Fibroblast of pulmonary artery (primary cell): ENCODE results near the gene PDHB.

Experiments
- DNase-seq: peaks from one replicate; pipeline ENCODE4 v3.0.0-alpha.2; 2010; ENCODE audit warnings: low read depth
- H3K4me3 ChIP-seq: replicated peaks from 2 replicates; pipeline ENCODE4 v1.5.1; 2011; ENCODE audit warnings: low read depth, mild to moderate bottlenecking, control low read depth, low read length, moderate library complexity
- TF ChIP-seq, protein P1 (sequence below): IDR thresholded peaks from 2 replicates; pipeline ENCODE4 v1.5.1; 2011; ENCODE audit warnings: mild to moderate bottlenecking, control low read depth, low read length, inconsistent platforms; ENCODE audit errors: missing control alignments

PDHB gene

DNA sequence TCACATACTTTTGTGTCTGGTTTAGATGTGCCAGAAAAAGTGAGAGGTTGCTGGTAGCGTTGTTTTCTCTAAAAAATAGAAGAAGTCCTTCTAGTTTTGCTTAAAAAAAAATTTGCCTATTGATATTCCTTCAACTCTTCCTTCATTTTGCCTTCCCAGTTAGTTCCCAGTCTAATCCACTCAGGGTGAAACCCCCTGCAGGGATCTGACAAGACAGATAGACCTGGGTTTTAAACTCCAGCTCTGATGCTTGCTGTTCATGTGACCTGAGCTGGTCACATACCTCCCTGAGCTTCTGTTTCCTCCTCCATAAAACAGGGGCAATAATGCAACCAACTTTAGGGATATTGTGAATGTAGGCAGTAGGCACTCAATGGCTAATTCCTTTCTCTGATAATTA lies 39.6 kb upstream of the PDHB start:
- DNase-seq = no peak
- TF ChIP-seq, protein P1, sequence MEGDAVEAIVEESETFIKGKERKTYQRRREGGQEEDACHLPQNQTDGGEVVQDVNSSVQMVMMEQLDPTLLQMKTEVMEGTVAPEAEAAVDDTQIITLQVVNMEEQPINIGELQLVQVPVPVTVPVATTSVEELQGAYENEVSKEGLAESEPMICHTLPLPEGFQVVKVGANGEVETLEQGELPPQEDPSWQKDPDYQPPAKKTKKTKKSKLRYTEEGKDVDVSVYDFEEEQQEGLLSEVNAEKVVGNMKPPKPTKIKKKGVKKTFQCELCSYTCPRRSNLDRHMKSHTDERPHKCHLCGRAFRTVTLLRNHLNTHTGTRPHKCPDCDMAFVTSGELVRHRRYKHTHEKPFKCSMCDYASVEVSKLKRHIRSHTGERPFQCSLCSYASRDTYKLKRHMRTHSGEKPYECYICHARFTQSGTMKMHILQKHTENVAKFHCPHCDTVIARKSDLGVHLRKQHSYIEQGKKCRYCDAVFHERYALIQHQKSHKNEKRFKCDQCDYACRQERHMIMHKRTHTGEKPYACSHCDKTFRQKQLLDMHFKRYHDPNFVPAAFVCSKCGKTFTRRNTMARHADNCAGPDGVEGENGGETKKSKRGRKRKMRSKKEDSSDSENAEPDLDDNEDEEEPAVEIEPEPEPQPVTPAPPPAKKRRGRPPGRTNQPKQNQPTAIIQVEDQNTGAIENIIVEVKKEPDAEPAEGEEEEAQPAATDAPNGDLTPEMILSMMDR = no peak
- no peak overlapping the region for H3K4me3 ChIP-seq

DNA sequence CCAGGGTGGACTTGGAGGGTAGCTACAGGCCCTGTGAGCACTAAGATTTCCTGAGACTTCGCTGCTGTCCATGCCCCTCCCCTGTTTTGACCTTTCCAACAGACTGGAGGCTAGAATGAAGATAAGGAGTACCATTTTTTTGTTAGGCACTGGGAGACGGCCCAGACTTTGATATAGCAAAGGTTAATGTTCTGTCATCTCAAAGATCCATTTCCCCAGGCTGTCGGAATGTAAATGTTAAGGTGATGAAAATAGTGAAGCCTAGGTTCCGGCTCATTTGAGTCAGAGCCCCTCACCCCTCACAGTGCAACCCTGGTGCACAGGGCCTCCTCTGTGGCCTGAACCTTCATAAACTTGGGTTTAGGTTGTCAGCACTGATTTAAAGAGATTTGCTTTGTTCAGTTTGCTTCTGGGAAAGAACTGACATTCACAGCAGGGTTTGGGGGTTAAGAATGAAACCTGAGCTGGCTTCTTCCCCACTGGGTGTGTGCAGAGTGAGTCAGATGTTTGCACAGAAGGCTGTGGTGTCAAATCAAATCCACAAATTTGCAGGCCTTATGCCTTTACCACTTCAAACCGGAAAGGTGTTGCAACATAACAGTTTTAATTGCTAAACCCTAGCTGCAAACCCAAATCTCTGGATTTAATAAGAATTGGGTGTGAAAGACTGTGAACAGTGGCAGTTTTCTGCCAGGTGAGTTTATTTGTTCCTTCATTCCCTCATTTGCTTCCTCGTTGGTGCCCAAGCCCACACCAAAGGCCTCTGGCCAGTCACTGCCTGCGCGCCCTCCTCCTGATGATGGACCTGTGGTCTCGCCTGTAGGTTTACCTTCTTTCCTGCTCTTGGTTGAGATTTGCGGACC lies 37.6 kb upstream of the PDHB start:
- H3K4me3 ChIP-seq = no peak overlapping the region
- DNase-seq = peak; percentile 79
- TF ChIP-seq, protein P1 = no peak

DNA sequence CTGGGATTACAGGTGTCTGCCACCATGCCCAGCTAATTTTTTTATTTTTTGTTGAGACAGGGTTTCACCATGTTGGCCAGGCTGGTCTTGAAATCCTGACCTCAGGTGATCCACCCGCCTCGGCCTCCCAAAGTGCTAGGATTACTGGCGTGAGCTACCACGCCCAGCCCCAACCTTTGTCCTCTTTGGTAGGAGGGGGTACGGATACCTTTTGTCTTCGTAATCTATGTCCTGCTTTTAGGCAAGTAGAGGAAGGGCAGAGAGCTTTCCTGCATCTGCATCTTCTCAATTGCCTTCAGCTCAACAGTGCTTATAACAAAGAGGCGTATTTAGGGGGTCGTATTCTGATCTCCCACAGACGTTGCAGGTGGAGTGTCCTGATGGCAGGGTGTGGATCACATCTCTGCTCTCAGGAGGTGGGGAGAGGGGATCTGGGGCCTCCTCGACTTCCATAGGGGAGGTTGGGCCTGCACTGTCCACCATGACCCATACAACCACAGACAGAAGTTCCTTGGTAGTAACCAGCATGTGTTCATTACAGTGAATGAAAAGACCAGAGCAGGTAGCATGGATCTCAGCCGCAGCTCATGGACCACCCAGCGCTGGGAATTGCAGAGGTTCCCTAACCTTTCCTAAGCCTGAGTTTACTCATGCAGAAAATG lies 36.9 kb upstream of the PDHB start:
- H3K4me3 ChIP-seq = no peak overlapping the region
- TF ChIP-seq, protein P1 = no peak

DNA sequence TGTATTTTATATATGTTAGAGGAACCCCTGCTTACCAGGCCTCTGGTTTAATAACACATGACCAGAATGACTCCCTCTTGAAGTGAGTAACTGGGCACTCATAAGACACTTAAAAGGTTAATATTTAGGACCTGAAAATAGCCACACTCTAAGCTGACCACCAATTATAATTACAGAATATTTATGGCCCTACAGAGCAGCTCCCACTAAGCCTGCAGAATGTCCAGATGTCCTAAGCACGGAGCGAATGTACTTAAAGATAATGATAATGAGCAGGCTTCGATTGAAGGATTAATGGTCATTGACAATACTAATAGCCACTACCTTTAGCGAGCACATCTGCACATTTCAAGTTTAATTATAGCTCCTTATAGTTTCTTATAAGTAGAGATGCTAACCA lies 35.5 kb upstream of the PDHB start:
- TF ChIP-seq, protein P1 = no peak
- H3K4me3 ChIP-seq = no peak overlapping the region
- no peak for DNase-seq

More for the DNA sequence above, 36.9 kb upstream of the PDHB start:
- no peak for DNase-seq

DNA sequence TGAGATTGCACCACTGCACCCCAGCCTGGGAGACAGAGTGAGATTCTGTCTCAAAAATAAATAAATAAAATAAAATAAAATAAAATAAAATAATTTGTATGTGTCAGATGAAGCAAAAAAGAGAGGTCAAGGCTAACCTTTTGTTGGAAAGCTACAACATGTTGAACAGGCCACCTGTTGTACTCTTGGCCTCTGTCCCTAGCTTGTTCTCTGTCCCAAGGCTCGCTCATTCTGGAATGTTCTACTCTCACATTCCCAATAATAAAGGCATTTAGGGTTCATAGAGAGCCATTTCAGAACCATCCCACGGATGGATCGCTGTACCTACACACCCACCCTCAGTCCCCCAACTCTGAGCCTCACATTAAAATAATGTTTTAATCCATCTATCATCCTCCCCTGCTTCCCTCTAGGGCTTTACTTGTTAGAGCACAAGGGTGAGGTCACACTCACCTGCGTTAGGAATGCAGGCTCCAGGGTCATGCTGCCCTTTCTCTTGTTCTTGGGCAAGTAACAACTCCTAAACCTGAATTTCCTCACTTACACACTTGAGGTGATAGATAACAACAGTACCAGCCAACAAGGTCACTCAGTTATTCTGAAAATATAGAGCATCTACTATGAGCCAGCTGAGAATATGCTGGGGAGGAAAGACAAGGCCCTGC lies 33.4 kb upstream of the PDHB start:
- H3K4me3 ChIP-seq = no peak overlapping the region
- DNase-seq = no peak
- TF ChIP-seq, protein P1 = no peak

DNA sequence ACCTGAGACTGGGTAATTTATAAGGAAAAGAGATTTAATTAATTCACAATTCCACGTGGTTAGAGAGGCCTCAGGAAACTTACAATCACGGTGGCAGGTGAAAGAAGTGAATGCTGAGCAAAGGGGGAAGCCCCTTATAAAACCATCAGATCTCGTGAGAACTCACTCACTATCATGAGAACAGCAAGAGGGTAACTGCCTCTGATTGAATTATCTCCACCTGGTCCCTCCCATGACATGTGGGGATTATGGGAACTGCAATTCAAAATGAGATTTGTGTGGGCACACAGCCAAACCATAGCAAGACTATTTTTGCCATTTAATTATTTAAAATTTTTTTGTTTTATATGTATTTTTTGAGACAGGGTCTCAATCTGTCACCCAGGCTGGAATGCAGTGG lies 31.2 kb upstream of the PDHB start:
- TF ChIP-seq, protein P1 = no peak
- DNase-seq = no peak

More for the DNA sequence above, 31.2 kb upstream of the PDHB start:
- no peak overlapping the region for H3K4me3 ChIP-seq
